ENCODE data around the gene ZNF286A.
"Not testable (repeated sequence)": the region's sequence is repeated elsewhere in the genome, so short reads cannot be mapped to it uniquely, and the experiment has no call there.

Gene ZNF286A

DNA sequence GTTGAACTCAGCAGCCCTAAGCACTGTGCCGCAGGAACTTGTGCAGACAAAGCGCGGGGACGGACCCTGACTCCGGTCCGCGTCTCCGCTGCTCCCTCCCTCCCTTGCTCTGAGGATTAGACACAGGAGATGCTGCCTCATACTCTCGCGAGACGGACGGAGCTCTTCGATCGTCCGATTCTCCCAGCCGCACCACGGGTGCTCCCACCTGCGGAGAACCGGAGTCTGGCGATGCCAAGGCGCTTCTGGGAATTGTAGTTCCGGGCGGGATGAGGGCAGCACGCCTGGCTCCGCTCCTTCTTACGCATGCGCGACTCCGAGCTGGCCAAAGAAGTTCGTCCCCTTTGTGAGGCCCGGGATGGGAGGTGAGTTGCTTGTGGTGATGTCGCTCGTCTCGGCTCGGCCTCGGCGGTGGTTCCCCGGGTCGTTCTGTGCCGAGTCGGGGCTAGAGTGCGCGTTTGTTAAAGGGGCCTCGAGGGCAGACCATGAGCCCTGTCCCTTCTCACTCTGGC lies at the start of gene ZNF286A:
TSS of gene ZNF286A (plus strand) at position 340 of the 512 bp plus-strand sequence. CDS start 578 bp downstream, outside the sequence.
- DNase-seq (ENCODE audit: low read depth in 2 of 2, low spot score in 1 of 2): peak; percentile 87 to 88

DNA sequence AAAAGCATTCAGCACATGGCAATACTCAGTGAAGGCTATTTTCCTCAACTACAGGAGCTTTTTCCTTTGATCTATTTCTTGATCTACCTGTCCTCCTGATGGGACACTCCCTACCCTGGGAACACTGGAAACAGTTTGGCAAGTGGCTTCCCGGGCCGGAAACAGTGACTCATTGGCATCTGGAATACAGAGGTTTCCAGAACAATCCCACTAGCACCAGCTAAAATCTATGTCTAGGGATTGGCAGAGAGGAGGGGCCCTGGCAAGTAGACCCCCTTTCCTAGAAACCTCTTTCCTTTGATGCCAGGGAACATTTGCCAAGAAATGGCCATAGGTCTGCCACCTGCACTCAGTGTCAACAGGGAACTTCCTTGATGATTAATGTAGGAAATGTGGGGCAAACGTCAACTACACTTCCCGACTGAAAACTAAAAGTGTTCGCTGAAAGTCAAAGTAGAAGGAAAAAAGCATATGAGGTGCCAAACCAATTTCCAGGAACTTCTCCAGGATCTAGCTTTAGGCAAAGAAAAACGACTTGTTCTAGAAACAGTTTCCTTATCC lies 49.6 kb upstream of the ZNF286A start:
- DNase-seq (ENCODE audit: low read depth in 2 of 2, low spot score in 1 of 2): no peak

- no peak for DNase-seq (ENCODE audit: low read depth in 2 of 2, low spot score in 1 of 2)
Measured at GRCh38 chr17:15650741-15651582, 48.6 kb upstream of the ZNF286A start.

DNA sequence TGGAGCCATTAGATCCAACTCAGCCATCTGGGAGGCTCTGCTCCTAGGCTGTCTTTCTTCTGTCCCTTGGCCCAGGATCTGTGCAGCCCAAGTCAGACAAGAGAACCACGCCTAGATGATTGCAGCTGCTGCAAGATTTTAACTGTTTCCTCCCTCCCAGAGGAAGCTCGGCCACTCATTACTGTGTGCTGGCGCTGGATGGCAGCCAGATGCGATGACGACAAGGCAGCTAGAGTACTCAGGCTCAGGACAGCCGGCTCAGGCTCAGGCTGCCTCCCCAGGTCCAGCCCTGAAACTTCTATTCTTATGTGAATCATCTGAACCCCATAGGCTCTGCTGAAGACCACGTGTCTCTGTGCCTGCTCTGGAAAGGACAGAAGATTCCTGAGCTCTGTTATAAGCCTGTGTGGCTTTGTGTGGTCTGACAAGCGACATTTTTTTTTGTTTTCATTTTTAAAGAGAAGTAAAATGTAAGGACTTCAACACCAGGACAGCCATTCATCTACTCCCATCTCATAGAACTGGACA lies 47.9 kb upstream of the ZNF286A start:
- no peak for DNase-seq (ENCODE audit: low read depth in 2 of 2, low spot score in 1 of 2)

- no peak for DNase-seq (ENCODE audit: low read depth in 2 of 2, low spot score in 1 of 2)
Measured at GRCh38 chr17:15652960-15653359, 46.6 kb upstream of the ZNF286A start.

DNA sequence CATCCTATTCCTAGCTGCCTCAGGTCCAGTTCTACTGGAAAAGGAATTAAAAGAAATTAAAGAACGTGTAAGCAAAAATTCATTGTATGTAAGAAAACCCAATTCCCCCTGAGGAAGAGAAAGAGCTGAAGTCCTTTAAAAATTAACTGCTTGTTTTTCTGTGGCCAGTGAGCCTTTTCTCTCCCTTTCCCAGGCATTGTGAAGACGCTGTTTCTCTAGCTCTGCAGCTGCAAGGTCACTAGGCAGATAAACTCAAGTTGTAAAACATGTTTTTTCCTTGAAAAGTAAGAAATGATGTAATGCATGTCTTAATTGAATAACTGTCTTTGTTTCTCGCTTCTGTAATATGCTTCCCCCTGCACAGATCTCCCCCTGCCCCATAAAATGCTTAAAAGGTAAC lies 45.2 kb upstream of the ZNF286A start:
- not testable (repeated sequence) for DNase-seq (ENCODE audit: low read depth in 2 of 2, low spot score in 1 of 2)

DNA sequence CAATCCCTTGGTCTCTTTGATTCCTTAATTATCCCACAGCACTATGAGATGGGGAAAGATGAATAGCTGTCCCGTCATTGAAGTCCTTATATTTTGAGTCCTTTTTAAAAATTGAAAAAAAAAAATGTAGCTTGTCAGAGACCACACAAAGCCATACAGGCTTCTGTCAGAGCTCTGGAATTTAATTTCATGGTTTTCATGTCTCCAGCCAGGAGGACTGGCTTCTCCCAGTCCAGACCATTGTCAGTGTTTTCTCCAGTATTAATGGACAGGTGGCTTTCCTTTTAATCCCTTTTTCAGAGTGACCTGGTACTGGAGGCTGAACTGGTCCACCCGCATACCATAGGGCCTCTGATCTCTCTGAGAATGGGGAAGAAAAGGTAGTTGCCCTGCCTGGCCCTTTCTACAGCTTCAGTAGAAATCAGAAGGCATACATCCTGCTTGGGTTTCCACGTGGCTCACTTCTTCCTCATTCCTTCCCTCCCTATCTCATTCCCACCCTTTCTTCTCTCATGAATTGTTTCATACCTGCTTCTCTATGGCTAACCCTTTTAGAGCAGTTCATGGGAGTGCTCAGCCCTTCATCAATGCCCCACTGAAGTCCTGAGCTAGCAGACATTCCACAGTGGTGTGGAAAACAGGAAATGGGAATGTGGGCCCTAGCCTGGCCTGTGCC lies 44.5 kb upstream of the ZNF286A start:
- DNase-seq (ENCODE audit: low read depth in 2 of 2, low spot score in 1 of 2): no peak

GRCh38 chr17:15657868-15658267 lies 41.7 kb upstream of the ZNF286A start:
- no peak for DNase-seq (ENCODE audit: low read depth in 2 of 2, low spot score in 1 of 2)

DNA sequence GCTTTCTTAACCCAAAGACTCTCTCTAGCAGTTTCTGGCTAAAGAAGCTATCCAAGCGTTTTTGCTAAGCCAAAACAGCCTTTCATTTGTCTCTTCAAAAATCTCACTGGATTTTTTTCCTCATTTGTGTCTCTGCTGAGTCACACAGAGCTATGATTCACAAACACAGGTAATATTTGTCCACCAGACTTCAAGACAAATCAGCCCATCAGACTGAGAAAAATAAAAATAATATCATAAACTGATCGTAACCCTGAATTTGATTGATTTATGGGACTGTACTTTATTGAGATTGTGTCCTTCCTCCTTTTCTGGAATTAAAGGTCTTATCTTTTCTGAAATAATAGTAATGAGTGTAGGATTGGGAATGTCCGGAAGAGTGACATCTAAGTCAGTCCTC lies 41.3 kb upstream of the ZNF286A start:
- DNase-seq (ENCODE audit: low read depth in 2 of 2, low spot score in 1 of 2): no peak

DNA sequence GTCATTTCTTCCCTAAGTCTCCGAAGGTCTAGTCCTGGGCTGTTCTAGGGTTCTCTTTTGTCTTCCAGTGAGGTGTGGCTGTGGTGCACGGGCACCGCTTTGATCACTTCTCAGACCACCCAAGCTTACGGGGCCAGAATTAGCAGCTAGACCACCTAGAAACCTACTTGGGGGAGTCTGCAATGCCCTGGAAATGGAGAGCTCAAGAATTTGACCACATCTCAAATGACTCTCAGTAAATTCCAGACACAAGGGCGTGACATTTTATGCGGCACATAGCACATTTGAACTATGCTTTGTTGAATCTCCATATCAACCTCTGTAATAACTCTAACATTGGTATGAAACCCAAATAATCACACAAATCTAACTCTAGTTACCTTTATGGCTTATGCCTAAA lies 40.3 kb upstream of the ZNF286A start:
- DNase-seq (ENCODE audit: low read depth in 2 of 2, low spot score in 1 of 2): no peak

DNA sequence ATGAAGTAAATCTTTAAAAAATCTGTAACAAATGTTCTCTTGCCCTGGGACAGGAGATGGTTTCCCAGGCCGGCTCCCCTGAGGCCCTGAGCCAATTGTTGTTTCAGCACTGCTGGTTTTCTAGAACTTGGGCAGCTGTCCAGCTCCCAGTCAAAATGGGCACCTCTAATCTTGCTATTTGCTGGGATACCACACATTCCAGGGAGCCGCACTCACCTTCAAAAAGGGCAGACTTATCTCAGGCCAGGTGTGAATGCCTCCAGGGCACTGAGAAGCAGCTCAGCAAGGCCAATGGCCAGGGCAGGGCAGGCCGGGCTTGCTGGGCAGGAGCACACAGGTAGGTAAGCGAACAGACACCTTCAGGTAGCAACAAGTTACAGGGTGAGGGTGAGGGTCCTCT lies 39.9 kb upstream of the ZNF286A start:
- no peak for DNase-seq (ENCODE audit: low read depth in 2 of 2, low spot score in 1 of 2)

DNA sequence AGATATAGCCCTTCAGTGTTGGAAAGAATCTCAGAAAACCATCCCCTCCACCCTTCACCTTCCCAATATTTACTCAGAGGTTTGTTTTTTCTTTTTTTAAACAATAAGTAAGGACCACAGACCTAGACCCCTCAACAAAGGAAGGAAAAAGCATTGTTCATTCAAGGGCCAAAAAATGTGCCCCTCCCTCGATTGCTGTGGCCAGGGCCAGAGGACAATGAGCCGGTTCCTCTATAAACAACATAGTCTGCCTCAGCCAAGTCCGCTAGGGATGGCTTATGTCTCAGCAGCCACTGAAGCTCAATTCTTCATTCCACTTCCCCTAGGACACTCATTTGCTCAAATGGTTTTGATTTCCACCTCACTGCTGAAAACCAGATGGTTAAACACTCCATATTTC lies 39.5 kb upstream of the ZNF286A start:
- DNase-seq (ENCODE audit: low read depth in 2 of 2, low spot score in 1 of 2): no peak

- DNase-seq (ENCODE audit: low read depth in 2 of 2, low spot score in 1 of 2): no peak
Measured at GRCh38 chr17:15662681-15663080, 36.9 kb upstream of the ZNF286A start.

DNA sequence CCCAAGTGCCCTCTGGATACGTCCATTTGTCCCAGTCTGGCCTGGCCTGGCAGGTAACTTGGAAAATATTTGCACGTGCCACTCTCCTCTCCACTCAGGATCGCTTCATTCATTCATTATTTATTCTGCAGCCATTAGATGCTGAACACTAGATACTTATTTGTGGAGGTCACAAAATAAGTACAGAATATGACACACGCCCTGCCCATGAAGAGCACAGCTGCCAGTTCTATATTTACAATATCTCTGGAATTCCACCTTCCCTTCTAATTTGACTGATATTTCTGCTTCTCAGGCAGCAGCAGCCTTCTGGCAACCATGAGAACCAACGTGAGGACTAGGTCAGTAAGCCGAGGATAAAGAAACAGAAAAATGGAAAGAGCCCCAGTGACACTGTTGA lies 36.4 kb upstream of the ZNF286A start:
- no peak for DNase-seq (ENCODE audit: low read depth in 2 of 2, low spot score in 1 of 2)

- DNase-seq (ENCODE audit: low read depth in 2 of 2, low spot score in 1 of 2): no peak
Measured at GRCh38 chr17:15663691-15664090, 35.9 kb upstream of the ZNF286A start.

DNA sequence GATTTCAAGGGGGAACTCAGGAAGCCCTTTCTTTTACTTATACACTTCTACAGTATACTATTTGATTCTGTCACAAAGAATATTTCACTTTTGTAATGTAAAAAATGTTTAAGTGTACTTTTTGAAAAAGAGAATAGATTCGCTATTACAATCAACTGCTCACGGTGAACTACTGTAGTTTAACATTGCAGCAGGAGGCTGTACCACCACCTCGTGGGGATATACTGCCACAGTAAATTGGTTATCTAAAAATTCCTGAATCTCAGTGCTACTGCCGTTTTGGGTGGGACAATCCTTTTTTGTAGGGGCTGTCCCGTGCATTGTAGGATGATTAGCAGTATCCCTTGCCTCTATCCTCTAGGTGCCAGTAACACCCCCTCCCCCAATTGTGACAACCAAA lies 30.0 kb upstream of the ZNF286A start:
- DNase-seq (ENCODE audit: low read depth in 2 of 2, low spot score in 1 of 2): not testable (repeated sequence)

GRCh38 chr17:15674640-15675039 lies 24.9 kb upstream of the ZNF286A start:
- not testable (repeated sequence) for DNase-seq (ENCODE audit: low read depth in 2 of 2, low spot score in 1 of 2)

GRCh38 chr17:15675991-15676390 lies 23.6 kb upstream of the ZNF286A start:
- not testable (repeated sequence) for DNase-seq (ENCODE audit: low read depth in 2 of 2, low spot score in 1 of 2)

- not testable (repeated sequence) for DNase-seq (ENCODE audit: low read depth in 2 of 2, low spot score in 1 of 2)
Measured at GRCh38 chr17:15683135-15683534, 16.4 kb upstream of the ZNF286A start.

- DNase-seq (ENCODE audit: low read depth in 2 of 2, low spot score in 1 of 2): peak; percentile 58 to 62
Measured at GRCh38 chr17:15683824-15684478, 15.6 kb upstream of the ZNF286A start, which contains the start of gene TRIM16. Gene TRIM16, minus strand, starts transcription at chr17:15684311. Its CDS starts 32,702 bp downstream, at chr17:15651609.

GRCh38 chr17:15687494-15687893 lies 12.1 kb upstream of the ZNF286A start:
- not testable (repeated sequence) for DNase-seq (ENCODE audit: low read depth in 2 of 2, low spot score in 1 of 2)

Measured in stimulated activated CD8-positive, alpha-beta memory T cell treated with anti-CD3 and anti-CD28 coated beads, Interleukin-4, amount 100 ng/mL, for 4 hours (primary cell).